Neural crest cell (in vitro differentiated cells): ENCODE measurements around the gene ADAMTS17. TPM values are rescaled to one million over a fixed set of nuclear protein-coding genes. Genes with fewer than 3 reads are reported as not detected.

Experiments
- DNase-seq: peaks from one replicate; pipeline ENCODE4 v3.0.0; 2021; ENCODE audit warnings: low read depth, mixed read lengths, low spot score
- H3K27ac Mint-ChIP-seq: one replicate; pipeline ENCODE4 v1.8.0; 2021; ENCODE audit warnings: mild to moderate bottlenecking, mixed read lengths; ENCODE audit not compliant: unreplicated experiment
- H3K27me3 Mint-ChIP-seq: 2 replicates; pipeline ENCODE4 v1.8.0; 2021; ENCODE audit warnings: low read depth, mild to moderate bottlenecking, mixed read lengths
- H3K36me3 Mint-ChIP-seq: 2 replicates; pipeline ENCODE4 v1.8.0; 2021; ENCODE audit warnings: low read depth, mild to moderate bottlenecking, mixed read lengths
- H3K4me1 Mint-ChIP-seq: 2 replicates; pipeline ENCODE4 v1.8.0; 2021; ENCODE audit warnings: mixed read lengths
- H3K4me3 Mint-ChIP-seq: one replicate; pipeline ENCODE4 v1.8.0; 2021; ENCODE audit warnings: mild to moderate bottlenecking, mixed read lengths
- H3K9me3 Mint-ChIP-seq: 2 replicates; pipeline ENCODE4 v1.8.0; 2021; ENCODE audit warnings: mixed read lengths
- CTCF ChIP-seq: fragments of 200-600 bp; sonication (generic); conservative IDR thresholded peaks from 2 replicates; pipeline ENCODE4 v1.5.0; 2021; ENCODE audit warnings: antibody characterized with exemption, mild to moderate bottlenecking
- total RNA-seq: library from RNA; stranded (reverse); gene quantifications from 2 replicates; pipeline ENCODE4 v1.2.1, GENCODE V29; 2021

Gene ADAMTS17
- total RNA-seq, 1 donor from 2014 or later: 2.3 TPM

- no peak overlapping the region for H3K4me3 Mint-ChIP-seq
- peaks cover 1% of the 10 kb centered on the region for H3K9me3 Mint-ChIP-seq
- no peaks in the 10 kb centered on the region for H3K27me3 Mint-ChIP-seq
- no peak for TF ChIP-seq CTCF
- peaks cover 2% of the 10 kb centered on the region for H3K36me3 Mint-ChIP-seq
- H3K27ac Mint-ChIP-seq: no peak overlapping the region
- H3K4me1 Mint-ChIP-seq: peaks cover 65% of the 10 kb centered on the region
- DNase-seq: no peak
These were observed 228.3 kb downstream of the ADAMTS17 start for GRCh38 chr15:100113351-100114080.

GRCh38 chr15:100112636-100113305, 229.0 kb downstream of the ADAMTS17 start:
- H3K27ac Mint-ChIP-seq: no peak overlapping the region
- no peak for TF ChIP-seq CTCF
- peaks cover 65% of the 10 kb centered on the region for H3K4me1 Mint-ChIP-seq
- no peaks in the 10 kb centered on the region for H3K27me3 Mint-ChIP-seq
- peaks cover 3% of the 10 kb centered on the region for H3K9me3 Mint-ChIP-seq
- H3K36me3 Mint-ChIP-seq: no peaks in the 10 kb centered on the region
- DNase-seq: no peak
- H3K4me3 Mint-ChIP-seq: no peak overlapping the region

GRCh38 chr15:100112061-100112420, 229.7 kb downstream of the ADAMTS17 start:
- peaks cover 65% of the 10 kb centered on the region for H3K4me1 Mint-ChIP-seq
- H3K36me3 Mint-ChIP-seq: peaks cover 2% of the 10 kb centered on the region
- TF ChIP-seq CTCF: no peak
- peak overlapping the region; percentile 54 for H3K4me3 Mint-ChIP-seq
- no peaks in the 10 kb centered on the region for H3K27me3 Mint-ChIP-seq
- H3K9me3 Mint-ChIP-seq: peaks cover 3% of the 10 kb centered on the region
- no peak overlapping the region for H3K27ac Mint-ChIP-seq
- no peak for DNase-seq

- peak overlapping the region; percentile 54 for H3K4me3 Mint-ChIP-seq
- peaks cover 3% of the 10 kb centered on the region for H3K9me3 Mint-ChIP-seq
- H3K27me3 Mint-ChIP-seq: no peaks in the 10 kb centered on the region
- DNase-seq: no peak
- TF ChIP-seq CTCF: no peak
- H3K4me1 Mint-ChIP-seq: peaks cover 65% of the 10 kb centered on the region
- H3K27ac Mint-ChIP-seq: peak overlapping the region; percentile 94
- peaks cover 2% of the 10 kb centered on the region for H3K36me3 Mint-ChIP-seq
These were observed 230.4 kb downstream of the ADAMTS17 start for GRCh38 chr15:100111125-100112060.

- H3K27me3 Mint-ChIP-seq: no peaks in the 10 kb centered on the region
- H3K27ac Mint-ChIP-seq: peak overlapping the region; percentile 50
- TF ChIP-seq CTCF: no peak
- H3K4me1 Mint-ChIP-seq: peaks cover 51% of the 10 kb centered on the region
- H3K4me3 Mint-ChIP-seq: no peak overlapping the region
- peaks cover 2% of the 10 kb centered on the region for H3K36me3 Mint-ChIP-seq
- H3K9me3 Mint-ChIP-seq: peaks cover 3% of the 10 kb centered on the region
- DNase-seq: no peak
These were observed 232.2 kb downstream of the ADAMTS17 start for GRCh38 chr15:100109486-100110035.
